OCI-LY7 (cell line): ENCODE measurements around the gene GSDME.

Source experiments
- EZH2phosphoT487 ChIP-seq: fragments of 200-600 bp; sonication (generic); IDR thresholded peaks from 2 replicates; pipeline ENCODE4 v1.6.1; 2018; ENCODE audit warnings: low read depth, borderline replicate concordance, mild to moderate bottlenecking, mixed run types, antibody characterized with exemption, low read length, moderate library complexity, mixed read lengths
- TF ChIP-seq, protein P1 (sequence below): fragments of 200-600 bp; sonication (generic); conservative IDR thresholded peaks from 2 replicates; pipeline ENCODE4 v1.5.1; 2014; ENCODE audit warnings: mild to moderate bottlenecking, antibody characterized with exemption, low read length, moderate library complexity, mixed read lengths

DNA sequence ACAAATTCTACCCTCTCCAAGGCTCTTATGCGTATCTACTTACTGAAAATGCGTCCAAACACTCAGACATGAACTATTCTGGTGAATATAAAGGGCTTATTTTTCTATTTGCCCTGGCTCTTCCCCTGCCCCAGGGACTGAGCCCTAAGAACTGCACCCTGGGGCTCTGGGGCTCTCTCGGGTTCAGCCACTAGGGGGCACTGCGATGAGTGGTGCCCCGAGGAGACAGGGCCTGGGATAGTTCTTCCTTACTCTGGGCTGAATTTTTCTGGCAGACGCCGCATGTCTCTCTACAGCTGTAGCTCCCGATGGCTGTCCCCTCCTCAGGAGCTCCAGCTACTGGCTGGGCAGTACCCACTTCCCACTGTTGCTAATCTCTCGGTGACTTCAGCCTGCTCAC is 30.8 kb upstream of the GSDME start:
- TF ChIP-seq, protein P1, sequence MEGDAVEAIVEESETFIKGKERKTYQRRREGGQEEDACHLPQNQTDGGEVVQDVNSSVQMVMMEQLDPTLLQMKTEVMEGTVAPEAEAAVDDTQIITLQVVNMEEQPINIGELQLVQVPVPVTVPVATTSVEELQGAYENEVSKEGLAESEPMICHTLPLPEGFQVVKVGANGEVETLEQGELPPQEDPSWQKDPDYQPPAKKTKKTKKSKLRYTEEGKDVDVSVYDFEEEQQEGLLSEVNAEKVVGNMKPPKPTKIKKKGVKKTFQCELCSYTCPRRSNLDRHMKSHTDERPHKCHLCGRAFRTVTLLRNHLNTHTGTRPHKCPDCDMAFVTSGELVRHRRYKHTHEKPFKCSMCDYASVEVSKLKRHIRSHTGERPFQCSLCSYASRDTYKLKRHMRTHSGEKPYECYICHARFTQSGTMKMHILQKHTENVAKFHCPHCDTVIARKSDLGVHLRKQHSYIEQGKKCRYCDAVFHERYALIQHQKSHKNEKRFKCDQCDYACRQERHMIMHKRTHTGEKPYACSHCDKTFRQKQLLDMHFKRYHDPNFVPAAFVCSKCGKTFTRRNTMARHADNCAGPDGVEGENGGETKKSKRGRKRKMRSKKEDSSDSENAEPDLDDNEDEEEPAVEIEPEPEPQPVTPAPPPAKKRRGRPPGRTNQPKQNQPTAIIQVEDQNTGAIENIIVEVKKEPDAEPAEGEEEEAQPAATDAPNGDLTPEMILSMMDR = peak; percentile 82
- TF ChIP-seq EZH2phosphoT487 = no peak
